ENCODE results near the gene PALM3.

GRCh38 chr19:14102756-14103155, 40.9 kb upstream of the PALM3 start:
- TF ChIP-seq CTCF (IDR thresholded peaks at IDR 0.05) (no peak), ZFX (IDR thresholded peaks at IDR 0.05; ENCODE audit: borderline replicate concordance) (no peak)

All from 22Rv1 (cell line).